ENCODE results near the gene SLC18A3. TPM values are rescaled to one million over a fixed set of nuclear protein-coding genes. Genes with fewer than 3 reads are reported as not detected.

Gene SLC18A3
- total and polyA plus RNA-seq, 5 donors = 0.14 to 0.23 TPM; not detected in 3

- Histone ChIP-seq H3K27ac (ENCODE audit: low read length) (no peak overlapping the region), H3K4me3 (ENCODE audit: low read length) (no peak overlapping the region), H3K4me1 (ENCODE audit: control insufficient read depth, insufficient read depth, low read length) (no peaks in the 10 kb centered on the region), H3K27me3 (ENCODE audit: control insufficient read depth, insufficient read depth) (no peaks in the 10 kb centered on the region), H3K9me3 (ENCODE audit: control insufficient read depth, low read length) (no peaks in the 10 kb centered on the region)
- no peak for ATAC-seq
- intact Hi-C loops (cut with DNase I) = no loop called here
- no peak for DNase-seq
- WGBS = 5% methylated on average over 29 of the region's 29 CpGs
Measured at GRCh38 chr10:49612513-49613164, 2.5 kb downstream of the SLC18A3 start.

GRCh38 chr10:49613165-49613881, 3.2 kb downstream of the SLC18A3 start:
- Histone ChIP-seq H3K4me1 (ENCODE audit: control insufficient read depth, insufficient read depth, low read length) (no peaks in the 10 kb centered on the region), H3K27me3 (ENCODE audit: control insufficient read depth, insufficient read depth) (no peaks in the 10 kb centered on the region), H3K9me3 (ENCODE audit: control insufficient read depth, low read length) (no peaks in the 10 kb centered on the region), H3K4me3 (ENCODE audit: low read length) (no peak overlapping the region), H3K27ac (ENCODE audit: low read length) (no peak overlapping the region)
- DNase-seq (no peak), ATAC-seq (no peak)
- intact Hi-C loops (cut with DNase I) = no loop called here
- WGBS = 4% methylated on average over 23 of the region's 23 CpGs

- no peak within 1 kb of the TSS for H3K27ac ChIP-seq (ENCODE audit: low read length)
- no peaks in the 10 kb centered on the region for H3K9me3 ChIP-seq (ENCODE audit: control insufficient read depth, low read length)
- intact Hi-C loops (cut with DNase I) = no loop called here
- H3K4me3 ChIP-seq (ENCODE audit: low read length) = no peak within 1 kb of the TSS
- H3K27me3 ChIP-seq (ENCODE audit: control insufficient read depth, insufficient read depth) = no peaks in the 10 kb centered on the region
- ATAC-seq (no peak), DNase-seq (no peak)
- 1% methylated on average over 9 of the region's 10 CpGs for WGBS
- no peaks in the 10 kb centered on the region for H3K4me1 ChIP-seq (ENCODE audit: control insufficient read depth, insufficient read depth, low read length)
Measured at GRCh38 chr10:49613882-49614241, 3.8 kb downstream of the SLC18A3 start, which contains the start of gene CHAT. Gene CHAT (plus strand): TSS chr10:49614037. CDS start chr10:49614190, 153 bp downstream.

GRCh38 chr10:49614242-49615198, 4.4 kb downstream of the SLC18A3 start:
- DNase-seq = no peak
- H3K9me3 ChIP-seq (ENCODE audit: control insufficient read depth, low read length) = no peaks in the 10 kb centered on the region
- H3K27me3 ChIP-seq (ENCODE audit: control insufficient read depth, insufficient read depth) = no peaks in the 10 kb centered on the region
- intact Hi-C loops (cut with DNase I) = no loop called here
- no peak for ATAC-seq
- 4% methylated on average over 49 of the region's 49 CpGs for WGBS
- H3K27ac ChIP-seq (ENCODE audit: low read length) = no peak overlapping the region
- no peak overlapping the region for H3K4me3 ChIP-seq (ENCODE audit: low read length)
- H3K4me1 ChIP-seq (ENCODE audit: control insufficient read depth, insufficient read depth, low read length) = no peaks in the 10 kb centered on the region

GRCh38 chr10:49615213-49615612, 5.1 kb downstream of the SLC18A3 start:
- WGBS = 65% methylated on average over 5 of the region's 5 CpGs
- Histone ChIP-seq H3K9me3 (ENCODE audit: control insufficient read depth, low read length) (no peaks in the 10 kb centered on the region), H3K4me1 (ENCODE audit: control insufficient read depth, insufficient read depth, low read length) (no peaks in the 10 kb centered on the region), H3K27ac (ENCODE audit: low read length) (no peak overlapping the region), H3K4me3 (ENCODE audit: low read length) (no peak overlapping the region), H3K27me3 (ENCODE audit: control insufficient read depth, insufficient read depth) (no peaks in the 10 kb centered on the region)
- intact Hi-C loops (cut with DNase I) = no loop called here
- ATAC-seq (no peak), DNase-seq (no peak)

GRCh38 chr10:49615721-49616120, 5.6 kb downstream of the SLC18A3 start:
- Histone ChIP-seq H3K4me1 (ENCODE audit: control insufficient read depth, insufficient read depth, low read length) (no peaks in the 10 kb centered on the region), H3K9me3 (ENCODE audit: control insufficient read depth, low read length) (no peaks in the 10 kb centered on the region), H3K4me3 (ENCODE audit: low read length) (no peak overlapping the region), H3K27me3 (ENCODE audit: control insufficient read depth, insufficient read depth) (no peaks in the 10 kb centered on the region), H3K27ac (ENCODE audit: low read length) (no peak overlapping the region)
- WGBS = 61% methylated on average over 5 of the region's 5 CpGs
- no peak for ATAC-seq
- no peak for DNase-seq
- intact Hi-C loops (cut with DNase I) = no loop called here

GRCh38 chr10:49616421-49617101, 6.5 kb downstream of the SLC18A3 start:
- Histone ChIP-seq H3K4me1 (ENCODE audit: control insufficient read depth, insufficient read depth, low read length) (no peaks in the 10 kb centered on the region), H3K9me3 (ENCODE audit: control insufficient read depth, low read length) (no peaks in the 10 kb centered on the region), H3K4me3 (ENCODE audit: low read length) (no peak overlapping the region), H3K27ac (ENCODE audit: low read length) (no peak overlapping the region), H3K27me3 (ENCODE audit: control insufficient read depth, insufficient read depth) (no peaks in the 10 kb centered on the region)
- 69% methylated on average over 6 of the region's 6 CpGs for WGBS
- ATAC-seq (no peak), DNase-seq (no peak)
- intact Hi-C loops (cut with DNase I) = no loop called here

- Histone ChIP-seq H3K4me1 (ENCODE audit: control insufficient read depth, insufficient read depth, low read length) (no peaks in the 10 kb centered on the region), H3K27me3 (ENCODE audit: control insufficient read depth, insufficient read depth) (no peaks in the 10 kb centered on the region), H3K9me3 (ENCODE audit: control insufficient read depth, low read length) (no peaks in the 10 kb centered on the region), H3K27ac (ENCODE audit: low read length) (no peak overlapping the region), H3K4me3 (ENCODE audit: low read length) (no peak overlapping the region)
- DNase-seq (no peak), ATAC-seq (no peak)
- whole genome bisulfite sequencing = 47% methylated on average over 7 of the region's 7 CpGs
- intact Hi-C loops (cut with DNase I) = no loop called here
Measured at GRCh38 chr10:49617121-49618020, 7.3 kb downstream of the SLC18A3 start.

GRCh38 chr10:49618821-49619220, 8.7 kb downstream of the SLC18A3 start:
- intact Hi-C loops (cut with DNase I) = no loop called here
- no peak overlapping the region for H3K4me3 ChIP-seq (ENCODE audit: low read length)
- 63% methylated on average over 2 of the region's 2 CpGs for WGBS
- no peak for DNase-seq
- H3K9me3 ChIP-seq (ENCODE audit: control insufficient read depth, low read length) = no peaks in the 10 kb centered on the region
- ATAC-seq = no peak
- H3K27me3 ChIP-seq (ENCODE audit: control insufficient read depth, insufficient read depth) = no peaks in the 10 kb centered on the region
- no peaks in the 10 kb centered on the region for H3K4me1 ChIP-seq (ENCODE audit: control insufficient read depth, insufficient read depth, low read length)
- H3K27ac ChIP-seq (ENCODE audit: low read length) = no peak overlapping the region

- no peaks in the 10 kb centered on the region for H3K27me3 ChIP-seq (ENCODE audit: control insufficient read depth, insufficient read depth)
- no peaks in the 10 kb centered on the region for H3K9me3 ChIP-seq (ENCODE audit: control insufficient read depth, low read length)
- DNase-seq = no peak
- ATAC-seq = no peak
- H3K27ac ChIP-seq (ENCODE audit: low read length) = no peak overlapping the region
- no peaks in the 10 kb centered on the region for H3K4me1 ChIP-seq (ENCODE audit: control insufficient read depth, insufficient read depth, low read length)
- H3K4me3 ChIP-seq (ENCODE audit: low read length) = no peak overlapping the region
- intact Hi-C loops (cut with DNase I) = no loop called here
- WGBS = 54% methylated on average over 10 of the region's 10 CpGs
Measured at GRCh38 chr10:49619613-49620012, 9.5 kb downstream of the SLC18A3 start.

Measured in right cardiac atrium (tissue), 5 donors.